ACC112 (cell line): ENCODE measurements around the gene RIPK1.
"Not testable (repeated sequence)": the region's sequence is repeated elsewhere in the genome, so short reads cannot be mapped to it uniquely, and the experiment has no call there.

Source experiments
- H2AFZ ChIP-seq: fragments of 200-600 bp; sonication (generic); one replicate; pipeline ENCODE4 v1.6.0; 2017; ENCODE audit warnings: antibody characterized with exemption, low read length; ENCODE audit not compliant: unreplicated experiment
- H3K27ac ChIP-seq: fragments of 200-600 bp; sonication (generic); 2 replicates; pipeline ENCODE4 v1.5.1; 2014; ENCODE audit warnings: low read depth, mild to moderate bottlenecking, antibody characterized with exemption, low read length, moderate library complexity
- H3K27me3 ChIP-seq: fragments of 200-600 bp; sonication (generic); 2 replicates; pipeline ENCODE4 v1.6.1; 2014; ENCODE audit warnings: mild to moderate bottlenecking, antibody characterized with exemption, low read length, moderate library complexity, mixed read lengths; ENCODE audit not compliant: insufficient read depth
- H3K36me3 ChIP-seq: fragments of 200-600 bp; sonication (generic); 2 replicates; pipeline ENCODE4 v1.6.1; 2016; ENCODE audit warnings: mild to moderate bottlenecking, antibody characterized with exemption, low read length, moderate library complexity, mixed read lengths; ENCODE audit not compliant: insufficient read depth
- H3K4me1 ChIP-seq: fragments of 200-600 bp; sonication (generic); one replicate; pipeline ENCODE4 v1.6.1; 2016; ENCODE audit warnings: low read length, mixed read lengths; ENCODE audit not compliant: insufficient read depth, unreplicated experiment, control insufficient read depth
- H3K4me3 ChIP-seq: fragments of 200-600 bp; sonication (generic); 2 replicates; pipeline ENCODE4 v1.5.1; 2014; ENCODE audit warnings: mild to moderate bottlenecking, low read depth, low read length
- H3K79me2 ChIP-seq: fragments of 200-600 bp; sonication (generic); one replicate; pipeline ENCODE4 v1.6.0; 2016; ENCODE audit warnings: low read length; ENCODE audit not compliant: control insufficient read depth, unreplicated experiment, insufficient read depth

Gene RIPK1

GRCh38 chr6:3135668-3136291 is 67.5 kb downstream of the RIPK1 start:
- no peaks in the 10 kb centered on the region for H3K79me2 ChIP-seq
- H3K36me3 ChIP-seq, result peaks cover 14% of the 10 kb centered on the region; the same call in 1 of the 2 replicates
- no peak overlapping the region for H3K4me3 ChIP-seq
- peaks cover 30% of the 10 kb centered on the region for H3K4me1 ChIP-seq
- no peak overlapping the region for H3K27ac ChIP-seq
- H3K27me3 ChIP-seq, result no peaks in the 10 kb centered on the region
- H2AFZ ChIP-seq, result no peak overlapping the region

- no peak overlapping the region for H2AFZ ChIP-seq
- H3K4me1 ChIP-seq, result peaks cover 30% of the 10 kb centered on the region
- no peaks in the 10 kb centered on the region for H3K27me3 ChIP-seq
- peaks cover 14% of the 10 kb centered on the region; the same call in 1 of the 2 replicates for H3K36me3 ChIP-seq
- no peak overlapping the region for H3K27ac ChIP-seq
- no peak overlapping the region for H3K4me3 ChIP-seq
- no peaks in the 10 kb centered on the region for H3K79me2 ChIP-seq
Measured at GRCh38 chr6:3136292-3137011, 68.2 kb downstream of the RIPK1 start.

- peak overlapping the region; percentile 68; the same call in 1 of the 2 replicates for H3K27ac ChIP-seq
- H3K4me3 ChIP-seq, result no peak overlapping the region
- H3K36me3 ChIP-seq, result peaks cover 14% of the 10 kb centered on the region; the same call in 1 of the 2 replicates
- no peaks in the 10 kb centered on the region for H3K79me2 ChIP-seq
- peaks cover 30% of the 10 kb centered on the region for H3K4me1 ChIP-seq
- no peaks in the 10 kb centered on the region for H3K27me3 ChIP-seq
- H2AFZ ChIP-seq, result no peak overlapping the region
Measured at GRCh38 chr6:3137057-3137777, 68.9 kb downstream of the RIPK1 start.

- H3K79me2 ChIP-seq, H2AFZ ChIP-seq, H3K27me3 ChIP-seq, H3K4me3 ChIP-seq: not testable (repeated sequence)
- peaks cover 30% of the 10 kb centered on the region for H3K4me1 ChIP-seq
- peaks cover 14% of the 10 kb centered on the region; the same call in 1 of the 2 replicates for H3K36me3 ChIP-seq
- peak overlapping the region; percentile 68 for H3K27ac ChIP-seq
Measured at GRCh38 chr6:3137873-3138272, 69.6 kb downstream of the RIPK1 start.

GRCh38 chr6:3138341-3138740 is 70.0 kb downstream of the RIPK1 start:
- peaks cover 30% of the 10 kb centered on the region for H3K4me1 ChIP-seq
- H3K4me3 ChIP-seq, result peak overlapping the region; percentile 31; the same call in 1 of the 2 replicates
- H3K27me3 ChIP-seq, result no peaks in the 10 kb centered on the region
- peak overlapping the region; percentile 68 for H3K27ac ChIP-seq
- H3K36me3 ChIP-seq, result peaks cover 14% of the 10 kb centered on the region; the same call in 1 of the 2 replicates
- H2AFZ ChIP-seq, result peak overlapping the region; percentile 7
- H3K79me2 ChIP-seq, result no peaks in the 10 kb centered on the region

- Histone ChIP-seq H3K27me3 (no peaks in the 10 kb centered on the region), H3K27ac (peak overlapping the region; percentile 68), H3K4me1 (peaks cover 30% of the 10 kb centered on the region), H3K79me2 (no peaks in the 10 kb centered on the region), H2AFZ (peak overlapping the region; percentile 7), H3K4me3 (no peak overlapping the region), H3K36me3 (peaks cover 14% of the 10 kb centered on the region; the same call in 1 of the 2 replicates)
Measured at GRCh38 chr6:3139090-3139903, 71.0 kb downstream of the RIPK1 start.

- Histone ChIP-seq H3K27me3 (no peaks in the 10 kb centered on the region), H3K27ac (no peak overlapping the region), H3K36me3 (peaks cover 14% of the 10 kb centered on the region; the same call in 1 of the 2 replicates), H3K79me2 (no peaks in the 10 kb centered on the region), H3K4me1 (peaks cover 30% of the 10 kb centered on the region), H2AFZ (no peak overlapping the region), H3K4me3 (no peak overlapping the region)
Measured at GRCh38 chr6:3140201-3140600, 71.9 kb downstream of the RIPK1 start.

- H3K4me1 ChIP-seq, result peaks cover 20% of the 10 kb centered on the region
- H3K79me2 ChIP-seq, result no peaks in the 10 kb centered on the region
- no peaks in the 10 kb centered on the region for H3K27me3 ChIP-seq
- no peak overlapping the region for H2AFZ ChIP-seq
- H3K27ac ChIP-seq, result no peak overlapping the region
- H3K4me3 ChIP-seq, result no peak overlapping the region
- H3K36me3 ChIP-seq, result peaks cover 13% of the 10 kb centered on the region; the same call in 1 of the 2 replicates
Measured at GRCh38 chr6:3142536-3142935, 74.2 kb downstream of the RIPK1 start.

- H3K4me1 ChIP-seq, result peaks cover 16% of the 10 kb centered on the region
- peaks cover 10% of the 10 kb centered on the region; the same call in 1 of the 2 replicates for H3K36me3 ChIP-seq
- no peaks in the 10 kb centered on the region for H3K79me2 ChIP-seq
- no peak overlapping the region for H2AFZ ChIP-seq
- H3K27me3 ChIP-seq, result no peaks in the 10 kb centered on the region
- no peak overlapping the region for H3K27ac ChIP-seq
- H3K4me3 ChIP-seq, result no peak overlapping the region
Measured at GRCh38 chr6:3143158-3143557, 74.9 kb downstream of the RIPK1 start.

- H3K27ac ChIP-seq, result no peak overlapping the region
- no peak overlapping the region for H3K4me3 ChIP-seq
- peaks cover 10% of the 10 kb centered on the region; the same call in 1 of the 2 replicates for H3K36me3 ChIP-seq
- H2AFZ ChIP-seq, result no peak overlapping the region
- peaks cover 1% of the 10 kb centered on the region for H3K4me1 ChIP-seq
- no peaks in the 10 kb centered on the region for H3K79me2 ChIP-seq
- H3K27me3 ChIP-seq, result no peaks in the 10 kb centered on the region
Measured at GRCh38 chr6:3144571-3144970, 76.3 kb downstream of the RIPK1 start.
